Transverse colon (tissue), 3 donors: ENCODE measurements around the gene ALPK3.

Experiments
- POLR2A ChIP-seq: fragments of 450-650 bp; IDR thresholded peaks from one replicate; pipeline ENCODE4 v1.6.1; 2016; ENCODE audit warnings: antibody characterized with exemption, mild to moderate bottlenecking, moderate library complexity
- TF ChIP-seq, protein P1 (sequence below), 5 experiments: fragments of 200-600 bp in 3 of 5; fragments of 450-650 bp in 2 of 5; sonication (generic) in 3 of 5; IDR thresholded peaks; 1 replicate in 2 of 5; 2 replicates in 3 of 5; pipeline ENCODE4 v1.5.1; 2016 to 2017; ENCODE audit warnings: antibody characterized with exemption in 5 of 5, inconsistent platforms in 3 of 5, mild to moderate bottlenecking in 2 of 5, moderate library complexity in 1 of 5

DNA sequence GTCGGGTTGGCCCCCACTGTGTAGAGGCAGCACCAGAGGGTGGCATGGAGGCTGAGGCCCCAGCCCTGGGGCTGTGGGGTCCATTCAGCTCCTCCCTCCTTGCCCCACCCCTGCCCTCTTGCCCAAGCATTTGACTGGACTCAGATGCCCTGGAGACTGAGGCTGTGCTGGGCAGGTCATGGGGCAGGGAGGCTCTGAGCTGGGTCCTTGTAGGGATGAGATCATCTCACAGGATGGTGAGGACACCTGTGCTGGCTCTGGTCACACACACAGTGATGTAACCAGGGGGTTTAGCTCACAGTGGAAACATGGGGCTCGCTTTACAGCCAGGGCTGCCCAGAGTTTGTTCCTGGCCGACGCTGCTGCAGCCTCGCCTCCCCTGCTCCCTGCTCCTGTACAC lies 17.8 kb downstream of the ALPK3 start:
- no peak for TF ChIP-seq POLR2A
- TF ChIP-seq, protein P1, sequence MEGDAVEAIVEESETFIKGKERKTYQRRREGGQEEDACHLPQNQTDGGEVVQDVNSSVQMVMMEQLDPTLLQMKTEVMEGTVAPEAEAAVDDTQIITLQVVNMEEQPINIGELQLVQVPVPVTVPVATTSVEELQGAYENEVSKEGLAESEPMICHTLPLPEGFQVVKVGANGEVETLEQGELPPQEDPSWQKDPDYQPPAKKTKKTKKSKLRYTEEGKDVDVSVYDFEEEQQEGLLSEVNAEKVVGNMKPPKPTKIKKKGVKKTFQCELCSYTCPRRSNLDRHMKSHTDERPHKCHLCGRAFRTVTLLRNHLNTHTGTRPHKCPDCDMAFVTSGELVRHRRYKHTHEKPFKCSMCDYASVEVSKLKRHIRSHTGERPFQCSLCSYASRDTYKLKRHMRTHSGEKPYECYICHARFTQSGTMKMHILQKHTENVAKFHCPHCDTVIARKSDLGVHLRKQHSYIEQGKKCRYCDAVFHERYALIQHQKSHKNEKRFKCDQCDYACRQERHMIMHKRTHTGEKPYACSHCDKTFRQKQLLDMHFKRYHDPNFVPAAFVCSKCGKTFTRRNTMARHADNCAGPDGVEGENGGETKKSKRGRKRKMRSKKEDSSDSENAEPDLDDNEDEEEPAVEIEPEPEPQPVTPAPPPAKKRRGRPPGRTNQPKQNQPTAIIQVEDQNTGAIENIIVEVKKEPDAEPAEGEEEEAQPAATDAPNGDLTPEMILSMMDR (IDR thresholded peaks at IDR 0.05): no peak
